Measurements from ENCODE around the gene MET. TPM values are rescaled to one million over a fixed set of nuclear protein-coding genes. Genes with fewer than 3 reads are reported as not detected.

MET gene
- total RNA-seq, 1 donor from 2014 or later = 46.0 TPM

DNA sequence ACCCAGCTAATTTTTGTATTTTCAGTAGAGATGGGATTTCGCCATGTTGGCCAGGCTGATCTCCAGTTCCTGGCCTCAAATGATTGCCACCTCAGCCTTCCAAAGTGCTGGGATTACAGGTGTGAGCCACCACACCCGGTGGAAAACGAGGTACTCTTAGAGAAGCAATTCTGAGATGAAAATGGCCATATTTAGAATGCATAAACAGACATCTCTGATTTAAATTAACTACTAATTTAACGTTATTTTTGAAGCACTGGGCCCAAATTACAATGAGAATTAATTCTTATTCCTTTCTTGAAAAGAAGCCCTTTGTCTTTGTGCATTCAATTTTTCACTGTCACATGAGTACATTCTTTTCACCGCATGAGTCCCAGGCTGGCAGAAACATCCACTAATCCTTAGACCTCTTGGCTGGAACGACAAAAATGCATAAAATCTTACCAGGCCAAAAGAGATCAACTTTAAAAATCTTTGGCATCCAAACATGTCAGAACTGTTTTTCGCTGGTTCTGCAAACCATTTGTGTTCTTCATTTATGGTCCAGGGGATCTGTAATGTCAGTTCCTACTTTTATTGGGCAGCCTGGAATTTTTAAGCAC, 130.2 kb downstream of the MET start:
- H3K36me3 Mint-ChIP-seq (ENCODE audit: insufficient read depth) = peaks cover 4% of the 10 kb centered on the region
- H3K4me1 Mint-ChIP-seq (ENCODE audit: low read depth) = peaks cover 26% of the 10 kb centered on the region
- no peak overlapping the region for H3K27ac Mint-ChIP-seq
- TF ChIP-seq, protein P1, sequence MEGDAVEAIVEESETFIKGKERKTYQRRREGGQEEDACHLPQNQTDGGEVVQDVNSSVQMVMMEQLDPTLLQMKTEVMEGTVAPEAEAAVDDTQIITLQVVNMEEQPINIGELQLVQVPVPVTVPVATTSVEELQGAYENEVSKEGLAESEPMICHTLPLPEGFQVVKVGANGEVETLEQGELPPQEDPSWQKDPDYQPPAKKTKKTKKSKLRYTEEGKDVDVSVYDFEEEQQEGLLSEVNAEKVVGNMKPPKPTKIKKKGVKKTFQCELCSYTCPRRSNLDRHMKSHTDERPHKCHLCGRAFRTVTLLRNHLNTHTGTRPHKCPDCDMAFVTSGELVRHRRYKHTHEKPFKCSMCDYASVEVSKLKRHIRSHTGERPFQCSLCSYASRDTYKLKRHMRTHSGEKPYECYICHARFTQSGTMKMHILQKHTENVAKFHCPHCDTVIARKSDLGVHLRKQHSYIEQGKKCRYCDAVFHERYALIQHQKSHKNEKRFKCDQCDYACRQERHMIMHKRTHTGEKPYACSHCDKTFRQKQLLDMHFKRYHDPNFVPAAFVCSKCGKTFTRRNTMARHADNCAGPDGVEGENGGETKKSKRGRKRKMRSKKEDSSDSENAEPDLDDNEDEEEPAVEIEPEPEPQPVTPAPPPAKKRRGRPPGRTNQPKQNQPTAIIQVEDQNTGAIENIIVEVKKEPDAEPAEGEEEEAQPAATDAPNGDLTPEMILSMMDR (IDR thresholded peaks at IDR 0.05; ENCODE audit: unreplicated experiment) = no peak
- H3K9me3 Mint-ChIP-seq (ENCODE audit: low read depth) = no peaks in the 10 kb centered on the region
- no peak for DNase-seq (ENCODE audit: low spot score, unreplicated experiment)
- no peak overlapping the region for H3K4me3 Mint-ChIP-seq (ENCODE audit: low read depth)
- no peaks in the 10 kb centered on the region for H3K27me3 Mint-ChIP-seq

DNA sequence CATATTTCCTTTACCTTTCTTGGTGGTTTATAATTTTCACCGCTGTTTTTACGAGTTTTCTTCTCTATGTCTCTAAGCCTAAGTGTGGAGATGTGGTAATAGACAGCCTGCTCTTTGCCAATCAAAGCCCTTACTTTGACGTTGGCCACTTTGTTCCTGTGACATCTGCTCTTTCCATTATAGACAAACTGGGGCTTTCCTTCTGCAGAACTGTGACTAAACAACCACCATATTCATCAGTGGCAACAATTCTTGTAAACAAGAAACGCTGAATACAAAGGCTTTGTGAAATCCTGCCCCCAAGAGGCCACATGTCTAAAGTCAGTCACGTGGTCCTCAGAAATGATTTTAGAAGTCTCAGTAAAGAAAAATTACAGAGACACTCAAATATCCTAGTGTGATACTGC, 130.8 kb downstream of the MET start:
- Mint-ChIP-seq H3K27ac (no peak overlapping the region), H3K36me3 (ENCODE audit: insufficient read depth) (peaks cover 4% of the 10 kb centered on the region), H3K4me1 (ENCODE audit: low read depth) (peaks cover 27% of the 10 kb centered on the region), H3K9me3 (ENCODE audit: low read depth) (no peaks in the 10 kb centered on the region), H3K4me3 (ENCODE audit: low read depth) (no peak overlapping the region), H3K27me3 (no peaks in the 10 kb centered on the region)
- TF ChIP-seq, protein P1 (IDR thresholded peaks at IDR 0.05; ENCODE audit: unreplicated experiment) = peak; percentile 44
- no peak for DNase-seq (ENCODE audit: low spot score, unreplicated experiment)

DNA sequence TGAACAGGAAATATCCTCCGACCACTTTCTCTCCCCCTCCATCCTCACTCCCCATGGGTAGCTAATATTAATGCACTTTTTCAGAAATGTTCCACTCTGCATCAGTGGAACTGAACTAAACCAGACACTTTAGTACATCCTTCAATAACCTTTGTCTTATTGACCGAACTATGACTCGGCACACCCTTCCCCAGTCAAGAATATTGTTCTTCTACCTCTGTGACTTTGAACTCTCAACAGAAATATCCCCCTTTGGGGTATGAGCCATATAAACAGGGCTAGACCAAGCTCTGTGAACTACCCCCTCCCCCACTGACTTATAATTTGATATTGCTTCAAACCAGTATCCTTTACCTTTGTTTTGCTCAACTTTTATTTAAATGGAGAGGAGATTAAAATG, 132.5 kb downstream of the MET start:
- DNase-seq (ENCODE audit: low spot score, unreplicated experiment) = no peak
- H3K27me3 Mint-ChIP-seq = no peaks in the 10 kb centered on the region
- no peak overlapping the region for H3K4me3 Mint-ChIP-seq (ENCODE audit: low read depth)
- peaks cover 43% of the 10 kb centered on the region for H3K4me1 Mint-ChIP-seq (ENCODE audit: low read depth)
- TF ChIP-seq, protein P1 (IDR thresholded peaks at IDR 0.05; ENCODE audit: unreplicated experiment) = no peak
- no peaks in the 10 kb centered on the region for H3K9me3 Mint-ChIP-seq (ENCODE audit: low read depth)
- no peak overlapping the region for H3K27ac Mint-ChIP-seq
- no peaks in the 10 kb centered on the region for H3K36me3 Mint-ChIP-seq (ENCODE audit: insufficient read depth)

DNA sequence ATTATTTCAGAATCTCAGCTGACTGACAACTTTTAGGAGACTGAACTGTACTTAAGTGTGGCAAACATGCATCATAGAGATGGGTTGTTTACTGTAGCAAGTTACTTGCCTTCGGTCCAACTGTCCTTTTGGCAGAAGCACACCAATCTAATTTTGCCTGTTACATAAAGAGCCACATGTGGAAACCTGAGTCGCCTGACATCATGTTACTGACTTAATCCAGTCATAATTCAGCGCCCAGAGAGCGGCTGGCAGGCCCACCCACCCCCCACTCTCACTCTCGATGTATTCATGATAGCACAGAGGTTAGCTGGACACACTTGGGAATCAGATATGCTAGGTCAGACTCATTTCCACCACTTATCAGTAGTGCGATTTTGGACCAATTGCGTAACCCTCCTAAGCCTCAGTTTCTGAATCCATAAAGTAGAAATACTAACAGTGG, 133.1 kb downstream of the MET start:
- Mint-ChIP-seq H3K36me3 (ENCODE audit: insufficient read depth) (no peaks in the 10 kb centered on the region), H3K27ac (no peak overlapping the region), H3K27me3 (no peaks in the 10 kb centered on the region), H3K4me1 (ENCODE audit: low read depth) (peaks cover 48% of the 10 kb centered on the region), H3K4me3 (ENCODE audit: low read depth) (no peak overlapping the region), H3K9me3 (ENCODE audit: low read depth) (no peaks in the 10 kb centered on the region)
- TF ChIP-seq, protein P1 (IDR thresholded peaks at IDR 0.05; ENCODE audit: unreplicated experiment) = no peak
- DNase-seq (ENCODE audit: low spot score, unreplicated experiment) = no peak

DNA sequence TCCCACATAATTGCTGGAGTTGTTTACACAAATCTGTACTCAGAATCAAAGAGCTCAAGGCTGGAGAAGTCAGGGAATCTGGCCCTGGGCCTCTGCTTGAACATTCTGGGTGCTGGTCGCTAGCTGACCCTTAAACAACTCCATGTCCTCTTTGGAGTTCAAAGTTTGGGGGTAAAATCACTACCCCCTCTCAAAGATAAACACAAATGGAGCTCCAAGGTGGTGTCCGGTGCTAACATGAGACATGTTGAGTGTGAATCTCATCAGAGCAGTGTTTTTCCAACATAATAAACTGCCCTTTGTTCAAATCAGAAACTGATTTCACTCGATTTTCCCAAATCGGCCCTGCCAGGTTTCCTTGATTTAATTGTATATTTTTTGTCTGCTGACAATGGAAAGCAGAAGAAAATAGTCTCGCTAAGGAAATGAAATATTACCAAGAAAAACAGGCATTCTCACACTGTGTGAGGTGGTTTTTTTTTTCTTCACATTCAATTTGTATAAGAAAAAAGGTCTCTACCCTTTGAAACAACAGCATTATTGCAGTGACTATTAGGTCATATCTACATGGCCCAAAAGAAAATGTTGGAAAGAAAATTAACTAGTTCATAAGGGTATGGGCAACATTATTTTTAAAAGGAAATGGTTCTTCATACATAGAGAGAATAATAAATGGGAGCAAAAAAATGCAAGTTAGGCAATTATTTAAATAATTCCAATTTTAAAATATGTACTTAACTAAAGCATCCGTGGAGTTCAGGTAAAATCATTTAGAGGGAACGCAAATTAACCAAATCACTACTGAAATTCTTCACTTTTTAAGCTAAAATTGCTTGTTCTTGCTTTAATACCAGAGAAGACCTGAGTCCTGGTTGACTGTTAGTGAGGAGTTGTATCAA, 134.3 kb downstream of the MET start:
- H3K36me3 Mint-ChIP-seq (ENCODE audit: insufficient read depth) = no peaks in the 10 kb centered on the region
- no peak for DNase-seq (ENCODE audit: low spot score, unreplicated experiment)
- peak overlapping the region; percentile 63 for H3K27ac Mint-ChIP-seq
- H3K27me3 Mint-ChIP-seq = no peaks in the 10 kb centered on the region
- H3K4me1 Mint-ChIP-seq (ENCODE audit: low read depth) = peaks cover 52% of the 10 kb centered on the region
- TF ChIP-seq, protein P1 (IDR thresholded peaks at IDR 0.05; ENCODE audit: unreplicated experiment) = no peak
- H3K9me3 Mint-ChIP-seq (ENCODE audit: low read depth) = no peaks in the 10 kb centered on the region
- no peak overlapping the region for H3K4me3 Mint-ChIP-seq (ENCODE audit: low read depth)
